SK-N-MC (cell line): ENCODE data around the gene HDAC8.

ENCODE experiments used
- EZH2 ChIP-seq: fragments of 200-600 bp; sonication (generic); IDR thresholded peaks from one replicate; pipeline ENCODE4 v1.6.1; 2017; ENCODE audit warnings: antibody characterized with exemption
- POLR2AphosphoS5 ChIP-seq: IDR thresholded peaks from 2 replicates; pipeline ENCODE4 v1.6.1; 2012; ENCODE audit warnings: mild to moderate bottlenecking, low read depth, low read length, borderline replicate concordance

- TF ChIP-seq POLR2AphosphoS5 (no peak), EZH2 (no peak)
These were observed at the start of gene HDAC8 for GRCh38 chrX:72572248-72573157.
